H1 (cell line): ENCODE measurements around the gene NFIC. TPM values are rescaled to one million over a fixed set of nuclear protein-coding genes. Genes with fewer than 3 reads are reported as not detected.

Experiments used
- CTCF ChIA-PET: fragments of 300-600 bp; sonication (Branson Sonifier 250); formaldehyde crosslinking; loops from one replicate; lab custom pipeline; 2021; ENCODE audit not compliant: partially characterized antibody; lab: Charles Lee
- POLR2A ChIA-PET: fragments of 300-600 bp; sonication (Branson Sonifier 250); formaldehyde crosslinking; loops from one replicate; lab custom pipeline; 2021; ENCODE audit warnings: inconsistent platforms; ENCODE audit not compliant: partially characterized antibody; lab: Charles Lee
- DNase-seq, 2 experiments: peaks; one replicate each; pipeline versions ENCODE4 v3.0.0 to v3.0.0-alpha.2; 2010 to 2022; ENCODE audit warnings: low spot score in 2 of 2, low read depth in 1 of 2, mixed read lengths in 1 of 2
- FAIRE-seq: peaks from 2 replicates; lab custom pipeline; 2011; peaks lifted over from hg19 to GRCh38; lab: Jason Lieb, UNC
- H2AFZ ChIP-seq: 2 replicates; pipeline ENCODE4 v1.8.1; 2012; ENCODE audit warnings: low read length, inconsistent platforms
- H2AK5ac ChIP-seq: 2 replicates; pipeline ENCODE4 v1.6.1; 2013; ENCODE audit warnings: low read depth, low read length
- H2BK120ac ChIP-seq: replicated peaks from 2 replicates; pipeline ENCODE3; 2013; ENCODE audit warnings: low read depth, low read length, inconsistent platforms
- H2BK12ac ChIP-seq: 2 replicates; pipeline ENCODE4 v1.6.1; 2013; ENCODE audit warnings: low read depth, low read length
- H2BK15ac ChIP-seq: 2 replicates; pipeline ENCODE4 v1.6.1; 2013; ENCODE audit warnings: low read length
- H2BK20ac ChIP-seq: 2 replicates; pipeline ENCODE4 v1.6.1; 2013; ENCODE audit warnings: low read length
- H2BK5ac ChIP-seq: 2 replicates; pipeline ENCODE4 v1.6.1; 2013; ENCODE audit warnings: low read depth, low read length
- H3K14ac ChIP-seq: 2 replicates; pipeline ENCODE4 v1.6.1; 2013; ENCODE audit warnings: inconsistent platforms; ENCODE audit not compliant: insufficient read length
- H3K18ac ChIP-seq: 2 replicates; pipeline ENCODE4 v1.6.1; 2013; ENCODE audit warnings: low read length; ENCODE audit errors: extremely low read depth
- H3K23ac ChIP-seq: 2 replicates; pipeline ENCODE4 v1.6.1; 2013; ENCODE audit warnings: inconsistent platforms; ENCODE audit not compliant: insufficient read length
- H3K23me2 ChIP-seq: 2 replicates; pipeline ENCODE4 v1.6.1; 2013; ENCODE audit warnings: low read depth, low read length
- H3K27ac ChIP-seq: 2 replicates; pipeline ENCODE4 v1.6.1; 2011; ENCODE audit warnings: low read depth, low read length, inconsistent platforms
- H3K27me3 ChIP-seq, 4 experiments: replicated peaks in 1 of 4; 1 replicate in 1 of 4; 2 replicates in 3 of 4; pipeline versions ENCODE4 v1.6.1 to v1.8.1; 2011 to 2013; ENCODE audit warnings: low read length in 3 of 4, mild to moderate bottlenecking in 3 of 4, inconsistent platforms in 2 of 4, mixed read lengths in 2 of 4, moderate library complexity in 1 of 4; ENCODE audit not compliant: control insufficient read depth in 3 of 4, insufficient read depth in 3 of 4; ENCODE audit errors: extremely low read depth in 1 of 4
- H3K36me3 ChIP-seq, 4 experiments: 2 replicates each; pipeline versions ENCODE4 v1.6.1 to v1.8.1; 2011 to 2013; ENCODE audit warnings: mild to moderate bottlenecking in 4 of 4, low read length in 3 of 4, moderate library complexity in 2 of 4, control low read depth in 1 of 4, inconsistent platforms in 1 of 4; ENCODE audit not compliant: insufficient read depth in 4 of 4, control insufficient read depth in 2 of 4
- H3K4ac ChIP-seq: replicated peaks from 2 replicates; pipeline ENCODE3; 2013; ENCODE audit warnings: low read length, low read depth, mixed read lengths, inconsistent platforms; ENCODE audit not compliant: insufficient read length
- H3K4me1 ChIP-seq, 4 experiments: replicated peaks in 1 of 4; 1 replicate in 1 of 4; 2 replicates in 3 of 4; pipeline versions ENCODE4 v1.6.1 to v1.8.1; 2011 to 2013; ENCODE audit warnings: low read length in 3 of 4, inconsistent platforms in 2 of 4, mixed read lengths in 1 of 4; ENCODE audit not compliant: insufficient read depth in 4 of 4, control insufficient read depth in 3 of 4
- H3K4me2 ChIP-seq, 2 experiments: 2 replicates each; pipeline versions ENCODE4 v1.6.1 to v1.8.1; 2011 to 2013; ENCODE audit warnings: low read depth in 2 of 2, low read length in 2 of 2, control low read depth in 1 of 2, inconsistent platforms in 1 of 2, mild to moderate bottlenecking in 1 of 2; ENCODE audit not compliant: insufficient read depth in 1 of 2
- H3K4me3 ChIP-seq, 4 experiments: fragments of 200-600, 300-600 bp in 1 of 4; sonication (generic), shearing (Covaris generic), sonication (Bioruptor Twin) in 1 of 4; 2 replicates each; pipeline versions ENCODE4 v1.5.1 to v1.8.1; 2011 to 2016; ENCODE audit warnings: low read length in 4 of 4, low read depth in 3 of 4, control low read depth in 2 of 4, inconsistent platforms in 2 of 4, mild to moderate bottlenecking in 2 of 4, mixed read lengths in 1 of 4, moderate library complexity in 1 of 4; ENCODE audit not compliant: insufficient read depth in 2 of 4; ENCODE audit errors: extremely low read depth in 1 of 4
- H3K56ac ChIP-seq: replicated peaks from 2 replicates; pipeline ENCODE3; 2013; ENCODE audit warnings: low read depth, mild to moderate bottlenecking, mixed read lengths, low read length, inconsistent platforms; ENCODE audit not compliant: insufficient read length
- H3K79me1 ChIP-seq: 2 replicates; pipeline ENCODE4 v1.6.1; 2013; ENCODE audit warnings: low read depth, low read length, control low read depth
- H3K79me2 ChIP-seq, 2 experiments: 2 replicates each; pipeline versions ENCODE4 v1.6.1 to v1.8.1; 2012 to 2013; ENCODE audit warnings: low read length in 2 of 2, mild to moderate bottlenecking in 2 of 2, inconsistent platforms in 1 of 2; ENCODE audit not compliant: insufficient read depth in 2 of 2, control insufficient read depth in 1 of 2
- H3K9ac ChIP-seq, 4 experiments: replicated peaks in 1 of 4; 1 replicate in 1 of 4; 2 replicates in 3 of 4; pipeline versions ENCODE4 v1.6.1 to v1.8.1; 2011 to 2013; ENCODE audit warnings: low read depth in 3 of 4, low read length in 3 of 4, control low read depth in 2 of 4, mild to moderate bottlenecking in 2 of 4, moderate library complexity in 2 of 4, inconsistent platforms in 1 of 4; ENCODE audit errors: extremely low read depth in 1 of 4
- H3K9me3 ChIP-seq, 2 experiments: 2 replicates each; pipeline versions ENCODE4 v1.6.1 to v1.8.1; 2012 to 2013; ENCODE audit warnings: mild to moderate bottlenecking in 2 of 2, moderate library complexity in 2 of 2, control low read depth in 1 of 2, inconsistent platforms in 1 of 2, low read depth in 1 of 2, low read length in 1 of 2, mixed read lengths in 1 of 2; ENCODE audit not compliant: insufficient read depth in 2 of 2
- H4K20me1 ChIP-seq, 2 experiments: replicated peaks in 1 of 2; 2 replicates each; pipeline versions ENCODE3 to v1.8.1; 2011 to 2013; ENCODE audit warnings: inconsistent platforms in 2 of 2, low read length in 2 of 2, mild to moderate bottlenecking in 1 of 2; ENCODE audit not compliant: insufficient read depth in 2 of 2, control insufficient read depth in 1 of 2
- H4K5ac ChIP-seq: 2 replicates; pipeline ENCODE4 v1.6.1; 2013; ENCODE audit warnings: low read length, low read depth, mixed read lengths, inconsistent platforms; ENCODE audit not compliant: insufficient read length
- H4K8ac ChIP-seq: 2 replicates; pipeline ENCODE4 v1.8.0; 2013; ENCODE audit warnings: mild to moderate bottlenecking, moderate library complexity, low read length, inconsistent platforms; ENCODE audit not compliant: insufficient read depth; ENCODE audit errors: extremely low read depth
- H4K91ac ChIP-seq: replicated peaks from 2 replicates; pipeline ENCODE3; 2013; ENCODE audit warnings: low read length, mixed read lengths, inconsistent platforms; ENCODE audit not compliant: insufficient read length
- ASH2L ChIP-seq: fragments of 200-600, 300-600 bp; sonication (generic); IDR thresholded peaks from one replicate; pipeline ENCODE4 v1.7.1; 2017; ENCODE audit warnings: low read length
- BRCA1 ChIP-seq: IDR thresholded peaks from 2 replicates; pipeline ENCODE4 v1.6.1; 2012; ENCODE audit warnings: low read depth, low read length, improper control_type of control experiment
- CBX5 ChIP-seq: fragments of 300-800, 300-1000 bp; sonication (generic); IDR thresholded peaks from 2 replicates; pipeline ENCODE4 v1.7.1; 2016; ENCODE audit warnings: antibody characterized with exemption, low read length, low read depth
- HDAC2 ChIP-seq, 2 experiments: fragments of 300-600 bp in 1 of 2; sonication (generic) in 1 of 2; IDR thresholded peaks; 2 replicates each; pipeline ENCODE4 v1.6.1; 2011 to 2012; ENCODE audit warnings: low read depth in 2 of 2, low read length in 2 of 2, mild to moderate bottlenecking in 2 of 2, moderate library complexity in 2 of 2, borderline replicate concordance in 1 of 2, inconsistent platforms in 1 of 2
- JUN ChIP-seq: IDR thresholded peaks from 2 replicates; pipeline ENCODE4 v1.6.1; 2011; ENCODE audit warnings: low read depth, mild to moderate bottlenecking, improper control_type of control experiment, low read length
- KDM1A ChIP-seq: fragments of 200-600, 300-600 bp; sonication (generic); IDR thresholded peaks from 2 replicates; pipeline ENCODE4 v1.7.1; 2016; ENCODE audit warnings: mild to moderate bottlenecking, low read length, borderline replicate concordance
- KDM4A ChIP-seq: IDR thresholded peaks from one replicate; pipeline ENCODE4 v1.7.1; 2012; ENCODE audit warnings: low read depth, mild to moderate bottlenecking, moderate library complexity, low read length, inconsistent platforms; ENCODE audit not compliant: severe bottlenecking
- MAFK ChIP-seq: IDR thresholded peaks from 2 replicates; pipeline ENCODE4 v1.6.1; 2012; ENCODE audit warnings: low read depth, mild to moderate bottlenecking, improper control_type of control experiment, low read length
- NANOG ChIP-seq: IDR thresholded peaks from 2 replicates; pipeline ENCODE4 v1.6.1; 2011; ENCODE audit warnings: low read length, low read depth, mild to moderate bottlenecking, inconsistent platforms; ENCODE audit not compliant: insufficient read depth, poor library complexity, severe bottlenecking
- NRF1 ChIP-seq: IDR thresholded peaks from 2 replicates; pipeline ENCODE4 v1.6.1; 2011; ENCODE audit warnings: mild to moderate bottlenecking, low read depth, low read length, improper control_type of control experiment
- RNF2 ChIP-seq: fragments of 200-900, 300-1000 bp; sonication (generic); IDR thresholded peaks from 2 replicates; pipeline ENCODE4 v1.7.1; 2016; ENCODE audit warnings: borderline replicate concordance, low read depth, mild to moderate bottlenecking, antibody characterized with exemption, low read length; ENCODE audit not compliant: poor library complexity, severe bottlenecking; ENCODE audit errors: missing control alignments
- YY1 ChIP-seq: IDR thresholded peaks from 2 replicates; pipeline ENCODE4 v1.6.1; 2011; ENCODE audit warnings: low read depth, mild to moderate bottlenecking, low read length
- WGBS, 2 experiments: shearing (Covaris generic) in 1 of 2; methylation state at CpG; one replicate each; pipeline versions ENCODE4 v1.1.6 to v1.1.7; 2013 to 2015; ENCODE audit warnings: low lambda C conversion rate in 2 of 2, mixed read lengths in 2 of 2, inconsistent platforms in 1 of 2, low coverage in 1 of 2, missing lambda C conversion rate in 1 of 2; ENCODE audit not compliant: insufficient replicate concordance in 2 of 2, insufficient coverage in 1 of 2, insufficient read length in 1 of 2; ENCODE audit errors: extremely low coverage in 1 of 2, missing lambda C conversion rate in 1 of 2; 5-methylcytosine and 5-hydroxymethylcytosine counted together
- polyA plus RNA-seq, 7 experiments: library from polyadenylated mRNA; depleted of rRNA in 3 of 7; stranded (reverse) in 5 of 7; unstranded in 2 of 7; fragments of >200 nt in 5 of 7; fragments of 200-250 nt in 2 of 7; gene quantifications; 1 replicate in 5 of 7; 2 replicates in 1 of 7; 4 replicates in 1 of 7; pipeline versions ENCODE4 v1.2.1 to v1.2.3, GENCODE V29; 2011 to 2013; ENCODE audit warnings: missing spikeins in 2 of 7, mixed read lengths in 2 of 7
- total RNA-seq: library from RNA; stranded (reverse); fragmentation: NEBNext Ultra II Directional; extraction: Animal tissue kit (Norgen Biotek cat#: 25700); gene quantifications from 2 replicates; pipeline ENCODE4 v1.2.1, GENCODE V29; 2021

NFIC gene
- total and polyA plus RNA-seq, 2 of the 8 experiments (the other 6 are each of a cell fraction or from before 2014, with no cell fraction given), result 0.56 to 3.2 TPM

DNA sequence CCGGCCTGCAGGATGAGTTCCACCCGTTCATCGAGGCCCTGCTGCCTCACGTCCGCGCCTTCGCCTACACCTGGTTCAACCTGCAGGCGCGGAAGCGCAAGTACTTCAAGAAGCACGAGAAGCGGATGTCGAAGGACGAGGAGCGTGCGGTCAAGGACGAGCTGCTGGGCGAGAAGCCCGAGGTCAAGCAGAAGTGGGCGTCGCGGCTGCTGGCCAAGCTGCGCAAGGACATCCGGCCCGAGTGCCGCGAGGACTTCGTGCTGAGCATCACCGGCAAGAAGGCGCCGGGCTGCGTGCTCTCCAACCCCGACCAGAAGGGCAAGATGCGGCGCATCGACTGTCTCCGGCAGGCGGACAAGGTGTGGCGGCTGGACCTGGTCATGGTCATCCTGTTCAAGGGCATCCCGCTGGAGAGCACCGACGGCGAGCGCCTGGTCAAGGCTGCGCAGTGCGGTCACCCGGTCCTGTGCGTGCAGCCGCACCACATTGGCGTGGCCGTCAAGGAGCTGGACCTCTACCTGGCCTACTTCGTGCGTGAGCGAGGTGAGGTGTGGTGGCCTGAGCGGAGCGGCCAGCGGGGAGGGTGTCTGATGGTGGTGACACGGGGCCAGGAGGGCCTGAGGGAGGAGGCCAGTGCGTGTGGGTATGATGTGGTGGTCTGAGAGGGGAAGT, 15.5 kb downstream of the NFIC start:
- Histone ChIP-seq H3K56ac (no peak overlapping the region), H2BK15ac (no peak overlapping the region), H4K20me1 (peaks cover 0 to 2% of the 10 kb centered on the region in 2 experiments), H3K23me2 (no peaks in the 10 kb centered on the region), H3K79me2 (no peaks in the 10 kb centered on the region), H3K4me2 (no peak overlapping the region), H3K4me1 (peaks cover 0 to 8% (median under 1%) of the 10 kb centered on the region in 4 experiments; a peak in 3 of 7 replicates), H3K27ac (no peak overlapping the region), H4K91ac (no peak overlapping the region), H3K36me3 (no peaks in the 10 kb centered on the region), H2BK5ac (no peak overlapping the region), H3K23ac (no peak overlapping the region), H3K79me1 (no peaks in the 10 kb centered on the region), H3K18ac (no peak overlapping the region), H3K4me3 (no peak overlapping the region), H2AFZ (no peak overlapping the region), H2BK120ac (no peak overlapping the region), H3K14ac (no peak overlapping the region), H2AK5ac (0 out of 2 replicates have a peak overlapping the region, but pooled peaks have one; percentile 24), H2BK12ac (no peak overlapping the region), H4K8ac (no peak overlapping the region; the same call in 1 of the 2 replicates), H3K4ac (no peak overlapping the region), H3K9ac (no peak overlapping the region), H3K27me3 (no peaks in the 10 kb centered on the region; a peak in 2 of 7 replicates), H3K9me3 (no peaks in the 10 kb centered on the region), H4K5ac (no peak overlapping the region), H2BK20ac (0 out of 2 replicates have a peak overlapping the region, but pooled peaks have one; percentile 32)
- ChIA-PET CTCF (interaction anchor here (3.3 kb wide), 1 partner anchor 48 kb away, joined by 8 read pairs; no protein-coding TSS in a partner anchor), POLR2A (no interaction called here)
- DNase-seq, result no peak
- FAIRE-seq, result no peak
- WGBS, 2 experiments, result 87% methylated on average over 46 of the region's 59 CpGs; no CpG with 5 or more reads in 1 of the 2 experiments
- no peak for TF ChIP-seq NANOG
- no peak for TF ChIP-seq MAFK
- TF ChIP-seq CBX5, result no peak
- TF ChIP-seq NRF1, result no peak
- TF ChIP-seq ASH2L, result no peak
- no peak for TF ChIP-seq YY1
- TF ChIP-seq RNF2, result no peak
- TF ChIP-seq HDAC2 (IDR thresholded peaks at IDR 0.05; ENCODE audit: borderline replicate concordance in 1 of 2, low read depth in 2 of 2, low read length in 2 of 2), result no peak
- TF ChIP-seq KDM4A, result no peak
- no peak for TF ChIP-seq KDM1A
- TF ChIP-seq BRCA1, result no peak
- no peak for TF ChIP-seq JUN
